H1 (cell line): Measurements from ENCODE around the gene LAMA3. TPM values are rescaled to one million over a fixed set of nuclear protein-coding genes. Genes with fewer than 3 reads are reported as not detected.

Experiments
- CTCF ChIA-PET: fragments of 300-600 bp; sonication (Branson Sonifier 250); formaldehyde crosslinking; loops from one replicate; lab custom pipeline; 2021; ENCODE audit not compliant: partially characterized antibody; lab: Charles Lee
- POLR2A ChIA-PET: fragments of 300-600 bp; sonication (Branson Sonifier 250); formaldehyde crosslinking; loops from one replicate; lab custom pipeline; 2021; ENCODE audit warnings: inconsistent platforms; ENCODE audit not compliant: partially characterized antibody; lab: Charles Lee
- DNase-seq, 2 experiments: peaks; one replicate each; pipeline versions ENCODE4 v3.0.0 to v3.0.0-alpha.2; 2010 to 2022; ENCODE audit warnings: low spot score in 2 of 2, low read depth in 1 of 2, mixed read lengths in 1 of 2
- FAIRE-seq: peaks from 2 replicates; lab custom pipeline; 2011; peaks lifted over from hg19 to GRCh38; lab: Jason Lieb, UNC
- H2AFZ ChIP-seq: 2 replicates; pipeline ENCODE4 v1.8.1; 2012; ENCODE audit warnings: low read length, inconsistent platforms
- H2AK5ac ChIP-seq: 2 replicates; pipeline ENCODE4 v1.6.1; 2013; ENCODE audit warnings: low read depth, low read length
- H2BK120ac ChIP-seq: replicated peaks from 2 replicates; pipeline ENCODE3; 2013; ENCODE audit warnings: low read depth, low read length, inconsistent platforms
- H2BK12ac ChIP-seq: 2 replicates; pipeline ENCODE4 v1.6.1; 2013; ENCODE audit warnings: low read depth, low read length
- H2BK15ac ChIP-seq: 2 replicates; pipeline ENCODE4 v1.6.1; 2013; ENCODE audit warnings: low read length
- H2BK20ac ChIP-seq: 2 replicates; pipeline ENCODE4 v1.6.1; 2013; ENCODE audit warnings: low read length
- H2BK5ac ChIP-seq: 2 replicates; pipeline ENCODE4 v1.6.1; 2013; ENCODE audit warnings: low read depth, low read length
- H3K14ac ChIP-seq: 2 replicates; pipeline ENCODE4 v1.6.1; 2013; ENCODE audit warnings: inconsistent platforms; ENCODE audit not compliant: insufficient read length
- H3K18ac ChIP-seq: 2 replicates; pipeline ENCODE4 v1.6.1; 2013; ENCODE audit warnings: low read length; ENCODE audit errors: extremely low read depth
- H3K23ac ChIP-seq: 2 replicates; pipeline ENCODE4 v1.6.1; 2013; ENCODE audit warnings: inconsistent platforms; ENCODE audit not compliant: insufficient read length
- H3K23me2 ChIP-seq: 2 replicates; pipeline ENCODE4 v1.6.1; 2013; ENCODE audit warnings: low read depth, low read length
- H3K27ac ChIP-seq: 2 replicates; pipeline ENCODE4 v1.6.1; 2011; ENCODE audit warnings: low read depth, low read length, inconsistent platforms
- H3K27me3 ChIP-seq, 4 experiments: replicated peaks in 1 of 4; 1 replicate in 1 of 4; 2 replicates in 3 of 4; pipeline versions ENCODE4 v1.6.1 to v1.8.1; 2011 to 2013; ENCODE audit warnings: low read length in 3 of 4, mild to moderate bottlenecking in 3 of 4, inconsistent platforms in 2 of 4, mixed read lengths in 2 of 4, moderate library complexity in 1 of 4; ENCODE audit not compliant: control insufficient read depth in 3 of 4, insufficient read depth in 3 of 4; ENCODE audit errors: extremely low read depth in 1 of 4
- H3K36me3 ChIP-seq, 4 experiments: 2 replicates each; pipeline versions ENCODE4 v1.6.1 to v1.8.1; 2011 to 2013; ENCODE audit warnings: mild to moderate bottlenecking in 4 of 4, low read length in 3 of 4, moderate library complexity in 2 of 4, control low read depth in 1 of 4, inconsistent platforms in 1 of 4; ENCODE audit not compliant: insufficient read depth in 4 of 4, control insufficient read depth in 2 of 4
- H3K4ac ChIP-seq: replicated peaks from 2 replicates; pipeline ENCODE3; 2013; ENCODE audit warnings: low read length, low read depth, mixed read lengths, inconsistent platforms; ENCODE audit not compliant: insufficient read length
- H3K4me1 ChIP-seq, 4 experiments: replicated peaks in 1 of 4; 1 replicate in 1 of 4; 2 replicates in 3 of 4; pipeline versions ENCODE4 v1.6.1 to v1.8.1; 2011 to 2013; ENCODE audit warnings: low read length in 3 of 4, inconsistent platforms in 2 of 4, mixed read lengths in 1 of 4; ENCODE audit not compliant: insufficient read depth in 4 of 4, control insufficient read depth in 3 of 4
- H3K4me2 ChIP-seq, 2 experiments: 2 replicates each; pipeline versions ENCODE4 v1.6.1 to v1.8.1; 2011 to 2013; ENCODE audit warnings: low read depth in 2 of 2, low read length in 2 of 2, control low read depth in 1 of 2, inconsistent platforms in 1 of 2, mild to moderate bottlenecking in 1 of 2; ENCODE audit not compliant: insufficient read depth in 1 of 2
- H3K4me3 ChIP-seq, 4 experiments: fragments of 200-600, 300-600 bp in 1 of 4; sonication (generic), shearing (Covaris generic), sonication (Bioruptor Twin) in 1 of 4; 2 replicates each; pipeline versions ENCODE4 v1.5.1 to v1.8.1; 2011 to 2016; ENCODE audit warnings: low read length in 4 of 4, low read depth in 3 of 4, control low read depth in 2 of 4, inconsistent platforms in 2 of 4, mild to moderate bottlenecking in 2 of 4, mixed read lengths in 1 of 4, moderate library complexity in 1 of 4; ENCODE audit not compliant: insufficient read depth in 2 of 4; ENCODE audit errors: extremely low read depth in 1 of 4
- H3K56ac ChIP-seq: replicated peaks from 2 replicates; pipeline ENCODE3; 2013; ENCODE audit warnings: low read depth, mild to moderate bottlenecking, mixed read lengths, low read length, inconsistent platforms; ENCODE audit not compliant: insufficient read length
- H3K79me1 ChIP-seq: 2 replicates; pipeline ENCODE4 v1.6.1; 2013; ENCODE audit warnings: low read depth, low read length, control low read depth
- H3K79me2 ChIP-seq, 2 experiments: 2 replicates each; pipeline versions ENCODE4 v1.6.1 to v1.8.1; 2012 to 2013; ENCODE audit warnings: low read length in 2 of 2, mild to moderate bottlenecking in 2 of 2, inconsistent platforms in 1 of 2; ENCODE audit not compliant: insufficient read depth in 2 of 2, control insufficient read depth in 1 of 2
- H3K9ac ChIP-seq, 4 experiments: replicated peaks in 1 of 4; 1 replicate in 1 of 4; 2 replicates in 3 of 4; pipeline versions ENCODE4 v1.6.1 to v1.8.1; 2011 to 2013; ENCODE audit warnings: low read depth in 3 of 4, low read length in 3 of 4, control low read depth in 2 of 4, mild to moderate bottlenecking in 2 of 4, moderate library complexity in 2 of 4, inconsistent platforms in 1 of 4; ENCODE audit errors: extremely low read depth in 1 of 4
- H3K9me3 ChIP-seq, 2 experiments: 2 replicates each; pipeline versions ENCODE4 v1.6.1 to v1.8.1; 2012 to 2013; ENCODE audit warnings: mild to moderate bottlenecking in 2 of 2, moderate library complexity in 2 of 2, control low read depth in 1 of 2, inconsistent platforms in 1 of 2, low read depth in 1 of 2, low read length in 1 of 2, mixed read lengths in 1 of 2; ENCODE audit not compliant: insufficient read depth in 2 of 2
- H4K20me1 ChIP-seq, 2 experiments: replicated peaks in 1 of 2; 2 replicates each; pipeline versions ENCODE3 to v1.8.1; 2011 to 2013; ENCODE audit warnings: inconsistent platforms in 2 of 2, low read length in 2 of 2, mild to moderate bottlenecking in 1 of 2; ENCODE audit not compliant: insufficient read depth in 2 of 2, control insufficient read depth in 1 of 2
- H4K5ac ChIP-seq: 2 replicates; pipeline ENCODE4 v1.6.1; 2013; ENCODE audit warnings: low read length, low read depth, mixed read lengths, inconsistent platforms; ENCODE audit not compliant: insufficient read length
- H4K8ac ChIP-seq: 2 replicates; pipeline ENCODE4 v1.8.0; 2013; ENCODE audit warnings: mild to moderate bottlenecking, moderate library complexity, low read length, inconsistent platforms; ENCODE audit not compliant: insufficient read depth; ENCODE audit errors: extremely low read depth
- H4K91ac ChIP-seq: replicated peaks from 2 replicates; pipeline ENCODE3; 2013; ENCODE audit warnings: low read length, mixed read lengths, inconsistent platforms; ENCODE audit not compliant: insufficient read length
- ASH2L ChIP-seq: fragments of 200-600, 300-600 bp; sonication (generic); IDR thresholded peaks from one replicate; pipeline ENCODE4 v1.7.1; 2017; ENCODE audit warnings: low read length
- CBX8 ChIP-seq: fragments of 300-800, 300-1000 bp; sonication (generic); IDR thresholded peaks from 2 replicates; pipeline ENCODE4 v1.7.1; 2016; ENCODE audit warnings: low read depth, low read length, borderline replicate concordance
- CHD1 ChIP-seq: IDR thresholded peaks from 2 replicates; pipeline ENCODE4 v1.6.1; 2012; ENCODE audit warnings: low read depth, low read length, improper control_type of control experiment
- CHD2 ChIP-seq: IDR thresholded peaks from 2 replicates; pipeline ENCODE4 v1.6.1; 2012; ENCODE audit warnings: low read length, improper control_type of control experiment
- HDAC2 ChIP-seq, 2 experiments: fragments of 300-600 bp in 1 of 2; sonication (generic) in 1 of 2; IDR thresholded peaks; 2 replicates each; pipeline ENCODE4 v1.6.1; 2011 to 2012; ENCODE audit warnings: low read depth in 2 of 2, low read length in 2 of 2, mild to moderate bottlenecking in 2 of 2, moderate library complexity in 2 of 2, borderline replicate concordance in 1 of 2, inconsistent platforms in 1 of 2
- KDM1A ChIP-seq: fragments of 200-600, 300-600 bp; sonication (generic); IDR thresholded peaks from 2 replicates; pipeline ENCODE4 v1.7.1; 2016; ENCODE audit warnings: mild to moderate bottlenecking, low read length, borderline replicate concordance
- SIX5 ChIP-seq: IDR thresholded peaks from 2 replicates; pipeline ENCODE4 v1.6.1; 2011; ENCODE audit warnings: mild to moderate bottlenecking, low read depth, low read length
- SP4 ChIP-seq: IDR thresholded peaks from 2 replicates; pipeline ENCODE4 v1.6.1; 2012; ENCODE audit warnings: low read length, inconsistent platforms
- YY1 ChIP-seq: IDR thresholded peaks from 2 replicates; pipeline ENCODE4 v1.6.1; 2011; ENCODE audit warnings: low read depth, mild to moderate bottlenecking, low read length
- WGBS, 2 experiments: shearing (Covaris generic) in 1 of 2; methylation state at CpG; one replicate each; pipeline versions ENCODE4 v1.1.6 to v1.1.7; 2013 to 2015; ENCODE audit warnings: low lambda C conversion rate in 2 of 2, mixed read lengths in 2 of 2, inconsistent platforms in 1 of 2, low coverage in 1 of 2, missing lambda C conversion rate in 1 of 2; ENCODE audit not compliant: insufficient replicate concordance in 2 of 2, insufficient coverage in 1 of 2, insufficient read length in 1 of 2; ENCODE audit errors: extremely low coverage in 1 of 2, missing lambda C conversion rate in 1 of 2; 5-methylcytosine and 5-hydroxymethylcytosine counted together
- polyA plus RNA-seq, 7 experiments: library from polyadenylated mRNA; depleted of rRNA in 3 of 7; stranded (reverse) in 5 of 7; unstranded in 2 of 7; fragments of >200 nt in 5 of 7; fragments of 200-250 nt in 2 of 7; gene quantifications; 1 replicate in 5 of 7; 2 replicates in 1 of 7; 4 replicates in 1 of 7; pipeline versions ENCODE4 v1.2.1 to v1.2.3, GENCODE V29; 2011 to 2013; ENCODE audit warnings: missing spikeins in 2 of 7, mixed read lengths in 2 of 7
- total RNA-seq: library from RNA; stranded (reverse); fragmentation: NEBNext Ultra II Directional; extraction: Animal tissue kit (Norgen Biotek cat#: 25700); gene quantifications from 2 replicates; pipeline ENCODE4 v1.2.1, GENCODE V29; 2021

The LAMA3 gene
- total and polyA plus RNA-seq, 2 of the 8 experiments (the other 6 are each of a cell fraction or from before 2014, with no cell fraction given) = 0.76 to 5.0 TPM

GRCh38 chr18:23718731-23719130 lies 29.5 kb downstream of the LAMA3 start:
- no peak overlapping the region for H2BK120ac ChIP-seq
- H3K18ac ChIP-seq = no peak overlapping the region
- H3K79me2 ChIP-seq = no peaks in the 10 kb centered on the region
- no peak overlapping the region for H3K14ac ChIP-seq
- no peak overlapping the region for H4K8ac ChIP-seq
- no peak overlapping the region for H3K27ac ChIP-seq
- CTCF ChIA-PET = no interaction called here
- FAIRE-seq (no peak), DNase-seq (no peak)
- H3K23me2 ChIP-seq = no peaks in the 10 kb centered on the region
- POLR2A ChIA-PET = no interaction called here
- no peak for TF ChIP-seq ASH2L
- no peak for TF ChIP-seq HDAC2 (IDR thresholded peaks at IDR 0.05; ENCODE audit: borderline replicate concordance in 1 of 2, low read depth in 2 of 2, low read length in 2 of 2)
- no peak for TF ChIP-seq YY1
- no peak for TF ChIP-seq SP4
- TF ChIP-seq CHD2 = no peak
- TF ChIP-seq CHD1 = no peak
- TF ChIP-seq KDM1A = no peak
- no peak for TF ChIP-seq SIX5
- TF ChIP-seq CBX8 = no peak
- no peaks in the 10 kb centered on the region for H3K36me3 ChIP-seq
- no peaks in the 10 kb centered on the region; a peak in 1 of 7 replicates for H3K4me1 ChIP-seq
- no peak overlapping the region for H3K4ac ChIP-seq
- no peak overlapping the region for H2BK15ac ChIP-seq
- 95% methylated on average over 2 of the region's 2 CpGs; no CpG with 5 or more reads in 1 of the 2 experiments for WGBS, 2 experiments
- H3K4me2 ChIP-seq = no peak overlapping the region
- no peak overlapping the region for H3K23ac ChIP-seq
- no peak overlapping the region for H2AK5ac ChIP-seq
- H3K27me3 ChIP-seq = no peaks in the 10 kb centered on the region
- H3K56ac ChIP-seq = no peak overlapping the region
- no peak overlapping the region for H4K91ac ChIP-seq
- 0 out of 2 replicates have a peak overlapping the region, but pooled peaks have one; percentile 72 for H2BK12ac ChIP-seq
- no peak overlapping the region for H2BK5ac ChIP-seq
- H2AFZ ChIP-seq = no peak overlapping the region
- H4K20me1 ChIP-seq = no peaks in the 10 kb centered on the region
- no peak overlapping the region for H2BK20ac ChIP-seq
- no peaks in the 10 kb centered on the region for H3K9me3 ChIP-seq
- no peak overlapping the region for H3K4me3 ChIP-seq
- no peaks in the 10 kb centered on the region for H3K79me1 ChIP-seq
- H4K5ac ChIP-seq = no peak overlapping the region
- H3K9ac ChIP-seq = no peak overlapping the region
